K562 (cell line): ENCODE measurements around the gene TMA7B. TPM values are rescaled to one million over a fixed set of nuclear protein-coding genes. Genes with fewer than 3 reads are reported as not detected.

Experiments
- CHCHD3 ChIP-seq: fragments of 250-450 bp; sonication (Bioruptor Pico); IDR thresholded peaks from 2 replicates; pipeline ENCODE4 v2.1.2; 2022; ENCODE audit warnings: mild to moderate bottlenecking
- CTBP1 ChIP-seq: fragments of 450-650 bp; IDR thresholded peaks from 2 replicates; pipeline ENCODE4 v1.6.1; 2016; ENCODE audit warnings: borderline replicate concordance
- CXXC5 ChIP-seq: fragments of 250-450 bp; sonication (Bioruptor Pico); IDR thresholded peaks from 2 replicates; pipeline ENCODE4 v1.8.0; 2022; ENCODE audit warnings: inconsistent platforms, mild to moderate bottlenecking, moderate library complexity
- EP400 ChIP-seq: fragments of 450-650 bp; IDR thresholded peaks from 2 replicates; pipeline ENCODE4 v1.6.1; 2017; ENCODE audit warnings: antibody characterized with exemption, mild to moderate bottlenecking, moderate library complexity
- FOSL1 ChIP-seq: fragments of 200-800 bp; sonication (Bioruptor generic); conservative IDR thresholded peaks from 2 replicates; pipeline ENCODE4 v1.6.1; 2016; ENCODE audit warnings: missing genetic modification characterization, missing compliant biosample characterization
- HIVEP1 ChIP-seq: fragments of 250-450 bp; sonication (Bioruptor Pico); IDR thresholded peaks from 2 replicates; pipeline ENCODE4 v1.4.0; 2020; ENCODE audit warnings: mild to moderate bottlenecking
- L3MBTL2 ChIP-seq: fragments of 450-650 bp; IDR thresholded peaks from 2 replicates; pipeline ENCODE4 v1.6.1; 2016; ENCODE audit warnings: mild to moderate bottlenecking, moderate library complexity
- MAFK ChIP-seq: IDR thresholded peaks from 2 replicates; pipeline ENCODE4 v1.6.1; 2011; ENCODE audit warnings: low read length, improper control_type of control experiment
- RCOR1 ChIP-seq, 2 experiments: IDR thresholded peaks; 2 replicates each; pipeline ENCODE4 v1.6.1; 2012; ENCODE audit warnings: low read depth in 2 of 2, low read length in 2 of 2, borderline replicate concordance in 1 of 2, improper control_type of control experiment in 1 of 2
- THRA ChIP-seq: fragments of 450-650 bp; IDR thresholded peaks from 2 replicates; pipeline ENCODE4 v1.6.1; 2017; ENCODE audit warnings: mild to moderate bottlenecking, moderate library complexity
- ZBTB17 ChIP-seq: fragments of 450-650 bp; formaldehyde crosslinking; IDR thresholded peaks from 2 replicates; pipeline ENCODE4 v1.4.0; 2020; ENCODE audit warnings: mild to moderate bottlenecking
- ZNF239 ChIP-seq: fragments of 250-450 bp; sonication (Bioruptor Pico); IDR thresholded peaks from 2 replicates; pipeline ENCODE4 v1.4.0; 2020; ENCODE audit warnings: mild to moderate bottlenecking
- ZNF347 ChIP-seq: fragments of 450-650 bp; formaldehyde crosslinking; IDR thresholded peaks from 2 replicates; pipeline ENCODE4 v1.4.0; 2020; ENCODE audit warnings: low read depth, mild to moderate bottlenecking, moderate library complexity
- ZNF592 ChIP-seq: fragments of 450-650 bp; IDR thresholded peaks from 2 replicates; pipeline ENCODE4 v1.6.1; 2017; ENCODE audit warnings: antibody characterized with exemption, mild to moderate bottlenecking
- polyA plus RNA-seq, 8 experiments: library from polyadenylated mRNA; depleted of rRNA in 4 of 8; stranded (reverse) in 5 of 8; unstranded in 3 of 8; fragments of >200 nt; fragmentation: Nextera tagmentation in 2 of 8; fragmentation: Illumina TruSeq in 1 of 8; extraction: Ambion mirVana in 2 of 8; extraction: Trizol in 1 of 8; gene quantifications; 2 replicates each; pipeline versions ENCODE4 v1.2.1 to v1.2.3, GENCODE V29; 2011 to 2014; ENCODE audit warnings: inconsistent platforms in 1 of 8, missing spikeins in 1 of 8
- total RNA-seq, 7 experiments: library from RNA; depleted of rRNA in 6 of 7; stranded (reverse); fragments of >200 nt in 6 of 7; fragmentation: Illumina TruSeq in 2 of 7; extraction: Trizol in 2 of 7; gene quantifications; 2 replicates each; pipeline versions ENCODE4 v1.2.1 to v1.2.3, GENCODE V29; 2011 to 2021; ENCODE audit warnings: low replicate concordance in 1 of 7
- TF ChIP-seq, protein P1 (sequence below): sonication (generic); formaldehyde crosslinking; IDR thresholded peaks from 2 replicates; pipeline ENCODE4 v1.8.0; 2022; ENCODE audit warnings: missing genetic modification reagents, mild to moderate bottlenecking, borderline replicate concordance
- TF ChIP-seq, protein P2 (sequence below): fragments of 450-650 bp; IDR thresholded peaks from 2 replicates; pipeline ENCODE4 v1.6.1; 2016
- TF ChIP-seq, protein P3 (sequence below), 2 experiments: fragments of 450-650 bp in 1 of 2; sonication (generic) in 1 of 2; formaldehyde crosslinking in 1 of 2; IDR thresholded peaks in 1 of 2; conservative IDR thresholded peaks in 1 of 2; 2 replicates each; pipeline versions ENCODE4 v1.6.1 to v1.8.1; 2016 to 2023; ENCODE audit warnings: mild to moderate bottlenecking in 2 of 2, moderate library complexity in 2 of 2, inconsistent platforms in 1 of 2, missing genetic modification reagents in 1 of 2

TMA7B gene
- total and polyA plus RNA-seq, 9 of the 15 experiments (the other 6 are each of a cell fraction or from before 2014, with no cell fraction given) = 5.6 to 14.2 (median 11.8) TPM

DNA sequence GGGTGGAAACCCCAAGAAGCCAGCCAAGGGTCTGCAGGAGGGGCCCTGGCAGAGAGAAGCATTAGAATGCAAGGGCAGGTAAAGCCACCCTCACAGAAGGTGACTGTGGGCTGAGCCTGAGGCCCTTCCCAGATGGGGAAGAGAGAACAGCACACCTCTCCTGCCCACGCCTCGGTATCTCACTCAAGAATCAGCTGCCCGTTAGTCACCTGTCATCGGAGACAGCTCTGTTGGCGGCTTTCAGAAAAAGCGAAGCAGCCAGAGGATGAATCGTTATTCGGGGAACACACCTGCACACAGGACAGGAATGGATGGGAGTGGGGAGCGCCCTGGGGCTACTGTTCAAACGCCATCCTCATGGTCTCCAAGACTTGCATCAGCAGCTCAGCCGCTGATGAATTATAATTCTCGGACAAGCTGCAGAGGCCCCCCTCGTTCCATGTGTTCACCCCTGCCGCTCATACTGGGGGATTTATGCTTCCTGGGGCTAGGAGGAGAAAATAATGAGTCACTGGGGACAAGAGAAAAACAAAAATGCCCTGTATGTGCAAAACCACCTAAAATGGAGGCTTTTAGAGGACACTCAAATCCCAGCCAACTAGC is 21.6 kb upstream of the TMA7B start (continued):
- peak; percentile 37; the same call in 1 of the 2 replicates for TF ChIP-seq EP400
- no peak for TF ChIP-seq CHCHD3
- TF ChIP-seq MAFK = no peak
- TF ChIP-seq RCOR1 (IDR thresholded peaks at IDR 0.05; ENCODE audit: borderline replicate concordance in 1 of 2, low read depth in 2 of 2, low read length in 2 of 2) = peak in 1 of 2 experiments; percentile 43; a peak in 1 of 4 replicates
- TF ChIP-seq CTBP1 = peak; percentile 82
- TF ChIP-seq, protein P1, sequence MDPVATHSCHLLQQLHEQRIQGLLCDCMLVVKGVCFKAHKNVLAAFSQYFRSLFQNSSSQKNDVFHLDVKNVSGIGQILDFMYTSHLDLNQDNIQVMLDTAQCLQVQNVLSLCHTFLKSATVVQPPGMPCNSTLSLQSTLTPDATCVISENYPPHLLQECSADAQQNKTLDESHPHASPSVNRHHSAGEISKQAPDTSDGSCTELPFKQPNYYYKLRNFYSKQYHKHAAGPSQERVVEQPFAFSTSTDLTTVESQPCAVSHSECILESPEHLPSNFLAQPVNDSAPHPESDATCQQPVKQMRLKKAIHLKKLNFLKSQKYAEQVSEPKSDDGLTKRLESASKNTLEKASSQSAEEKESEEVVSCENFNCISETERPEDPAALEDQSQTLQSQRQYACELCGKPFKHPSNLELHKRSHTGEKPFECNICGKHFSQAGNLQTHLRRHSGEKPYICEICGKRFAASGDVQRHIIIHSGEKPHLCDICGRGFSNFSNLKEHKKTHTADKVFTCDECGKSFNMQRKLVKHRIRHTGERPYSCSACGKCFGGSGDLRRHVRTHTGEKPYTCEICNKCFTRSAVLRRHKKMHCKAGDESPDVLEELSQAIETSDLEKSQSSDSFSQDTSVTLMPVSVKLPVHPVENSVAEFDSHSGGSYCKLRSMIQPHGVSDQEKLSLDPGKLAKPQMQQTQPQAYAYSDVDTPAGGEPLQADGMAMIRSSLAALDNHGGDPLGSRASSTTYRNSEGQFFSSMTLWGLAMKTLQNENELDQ = no peak
- no peak for TF ChIP-seq ZBTB17
- no peak for TF ChIP-seq ZNF239 (CRISPR knock-in tag)
- peak; percentile 37; the same call in 1 of the 2 replicates for TF ChIP-seq FOSL1 (tag)
- no peak for TF ChIP-seq HIVEP1 (CRISPR knock-in tag)
- TF ChIP-seq, protein P2, sequence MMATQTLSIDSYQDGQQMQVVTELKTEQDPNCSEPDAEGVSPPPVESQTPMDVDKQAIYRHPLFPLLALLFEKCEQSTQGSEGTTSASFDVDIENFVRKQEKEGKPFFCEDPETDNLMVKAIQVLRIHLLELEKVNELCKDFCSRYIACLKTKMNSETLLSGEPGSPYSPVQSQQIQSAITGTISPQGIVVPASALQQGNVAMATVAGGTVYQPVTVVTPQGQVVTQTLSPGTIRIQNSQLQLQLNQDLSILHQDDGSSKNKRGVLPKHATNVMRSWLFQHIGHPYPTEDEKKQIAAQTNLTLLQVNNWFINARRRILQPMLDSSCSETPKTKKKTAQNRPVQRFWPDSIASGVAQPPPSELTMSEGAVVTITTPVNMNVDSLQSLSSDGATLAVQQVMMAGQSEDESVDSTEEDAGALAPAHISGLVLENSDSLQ = peak; percentile 21; the same call in 1 of the 2 replicates
- TF ChIP-seq ZNF592 = peak; percentile 55; the same call in 1 of the 2 replicates
- TF ChIP-seq THRA = no peak
- TF ChIP-seq CXXC5 (CRISPR knock-in tag) = peak; percentile 46
- TF ChIP-seq ZNF347 = no peak
- TF ChIP-seq L3MBTL2 = peak; percentile 45; the same call in 1 of the 2 replicates
- TF ChIP-seq, protein P3, sequence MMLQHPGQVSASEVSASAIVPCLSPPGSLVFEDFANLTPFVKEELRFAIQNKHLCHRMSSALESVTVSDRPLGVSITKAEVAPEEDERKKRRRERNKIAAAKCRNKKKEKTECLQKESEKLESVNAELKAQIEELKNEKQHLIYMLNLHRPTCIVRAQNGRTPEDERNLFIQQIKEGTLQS (IDR thresholded peaks at IDR 0.05) = 0 out of 2 replicates have a peak, but pooled peaks have one; percentile 43
- TF ChIP-seq, protein P3 (CRISPR knock-in tag; conservative IDR thresholded peaks at IDR 0.05) = no peak
